SK-N-MC (cell line): ENCODE results near the gene VAV3.

ENCODE experiments used
- EZH2 ChIP-seq: fragments of 200-600 bp; sonication (generic); IDR thresholded peaks from one replicate; pipeline ENCODE4 v1.6.1; 2017; ENCODE audit warnings: antibody characterized with exemption
- POLR2AphosphoS5 ChIP-seq: IDR thresholded peaks from 2 replicates; pipeline ENCODE4 v1.6.1; 2012; ENCODE audit warnings: mild to moderate bottlenecking, low read depth, low read length, borderline replicate concordance

GRCh38 chr1:107785496-107786202, 179.3 kb downstream of the VAV3 start:
- TF ChIP-seq EZH2 (no peak), POLR2AphosphoS5 (no peak)
